Activated T-cell treated with anti-CD3 and anti-CD28 coated beads for 24 hours (primary cell): ENCODE data around the gene CASP5.

Experiments used
- DNase-seq: peaks from one replicate; pipeline ENCODE4 v3.0.0-alpha.2; 2020; ENCODE audit warnings: low read depth

Gene CASP5

GRCh38 chr11:104967534-104968354, 55.2 kb downstream of the CASP5 start:
- no peak for DNase-seq

GRCh38 chr11:104965735-104966134, 57.2 kb downstream of the CASP5 start:
- DNase-seq, result no peak

GRCh38 chr11:104964247-104964646, 58.7 kb downstream of the CASP5 start:
- no peak for DNase-seq

GRCh38 chr11:104962852-104963251, 60.1 kb downstream of the CASP5 start:
- DNase-seq, result no peak

- no peak for DNase-seq
Observed at GRCh38 chr11:104957280-104957679, 65.7 kb downstream of the CASP5 start.

- no peak for DNase-seq
Observed at GRCh38 chr11:104956528-104956927, 66.4 kb downstream of the CASP5 start.

GRCh38 chr11:104946907-104947306, 76.1 kb downstream of the CASP5 start:
- DNase-seq, result peak; percentile 28
